GM21723 (cell line): Measurements from ENCODE around the gene NRCAM.
A peak's percentile ranks its signal among the peaks of the same experiment; 100 is the strongest.

ENCODE experiments used
- ATAC-seq: cut with Tn5 transposase; IDR thresholded peaks from one replicate; pipeline ENCODE4 v1.9.1; 2021; ENCODE audit warnings: mild to moderate bottlenecking, moderate library complexity; ENCODE audit not compliant: unreplicated experiment

The NRCAM gene

GRCh38 chr7:108425714-108426275 is 30.4 kb downstream of the NRCAM start:
- ATAC-seq, result no peak

GRCh38 chr7:108424013-108424412 is 32.2 kb downstream of the NRCAM start:
- no peak for ATAC-seq

- no peak for ATAC-seq
These were observed 32.9 kb downstream of the NRCAM start for GRCh38 chr7:108423089-108423989.

- no peak for ATAC-seq
These were observed 34.4 kb downstream of the NRCAM start for GRCh38 chr7:108421720-108422331.

GRCh38 chr7:108419961-108420908 is 36.0 kb downstream of the NRCAM start:
- ATAC-seq, result no peak

- no peak for ATAC-seq
These were observed 37.3 kb downstream of the NRCAM start for GRCh38 chr7:108418946-108419345.

GRCh38 chr7:108417926-108418325 is 38.3 kb downstream of the NRCAM start:
- ATAC-seq, result no peak

GRCh38 chr7:108417144-108417543 is 39.1 kb downstream of the NRCAM start:
- ATAC-seq, result no peak

GRCh38 chr7:108415821-108416536 is 40.3 kb downstream of the NRCAM start:
- peak; percentile 92 for ATAC-seq

- ATAC-seq, result no peak
These were observed 41.2 kb downstream of the NRCAM start for GRCh38 chr7:108415084-108415483.

- no peak for ATAC-seq
These were observed 42.3 kb downstream of the NRCAM start for GRCh38 chr7:108413782-108414492.

- no peak for ATAC-seq
These were observed 42.9 kb downstream of the NRCAM start for GRCh38 chr7:108413337-108413736.

- ATAC-seq, result no peak
These were observed 47.1 kb downstream of the NRCAM start for GRCh38 chr7:108409146-108409545.

GRCh38 chr7:108408296-108408991 is 47.8 kb downstream of the NRCAM start:
- ATAC-seq, result no peak

- no peak for ATAC-seq
These were observed 48.6 kb downstream of the NRCAM start for GRCh38 chr7:108407676-108408075.

- no peak for ATAC-seq
These were observed 49.9 kb downstream of the NRCAM start for GRCh38 chr7:108406222-108406890.

GRCh38 chr7:108404509-108405420 is 51.5 kb downstream of the NRCAM start:
- no peak for ATAC-seq
